MCF 10A (cell line): ENCODE measurements around the gene TMBIM1. TPM values are rescaled to one million over a fixed set of nuclear protein-coding genes. Genes with fewer than 3 reads are reported as not detected.
A peak's percentile ranks its signal among the peaks of the same experiment; 100 is the strongest.

ENCODE experiments used
- BruUV-seq: library from RNA; stranded (reverse); fragments of 400-500 nt; replicated peaks from 2 replicates; lab custom pipeline; 2021; lab: Mats Ljungman, UMichigan
- CTCF ChIA-PET: fragments of 300-600 bp; sonication (Branson Sonifier 250); formaldehyde crosslinking; extraction: SDS; loops from one replicate; lab custom pipeline; 2021; ENCODE audit warnings: antibody characterized with exemption, inconsistent platforms; lab: Yijun Ruan, JAX
- POLR2A ChIA-PET: fragments of 300-600, 350-650 bp; sonication (Branson Sonifier 250); formaldehyde crosslinking; extraction: SDS; loops from one replicate; lab custom pipeline; 2020; ENCODE audit warnings: antibody characterized with exemption, inconsistent platforms; lab: Yijun Ruan, JAX
- DNase-seq: peaks from one replicate; pipeline ENCODE4 v3.0.0-alpha.2; 2018; ENCODE audit not compliant: unreplicated experiment
- H3K27ac Mint-ChIP-seq: one replicate; pipeline ENCODE4 v1.8.0; 2022; ENCODE audit warnings: mild to moderate bottlenecking, low read depth, mixed read lengths; ENCODE audit not compliant: unreplicated experiment
- H3K27me3 Mint-ChIP-seq: one replicate; pipeline ENCODE4 v1.8.0; 2022; ENCODE audit warnings: mixed read lengths; ENCODE audit not compliant: insufficient read depth, unreplicated experiment
- H3K36me3 Mint-ChIP-seq: one replicate; pipeline ENCODE4 v1.8.0; 2022; ENCODE audit warnings: mild to moderate bottlenecking, moderate library complexity, mixed read lengths; ENCODE audit not compliant: insufficient read depth, unreplicated experiment
- H3K4me1 Mint-ChIP-seq: one replicate; pipeline ENCODE4 v1.8.0; 2022; ENCODE audit warnings: mixed read lengths; ENCODE audit not compliant: insufficient read depth, unreplicated experiment
- H3K4me3 Mint-ChIP-seq: one replicate; pipeline ENCODE4 v1.8.0; 2022; ENCODE audit warnings: mild to moderate bottlenecking, moderate library complexity, mixed read lengths; ENCODE audit not compliant: unreplicated experiment
- H3K9me3 Mint-ChIP-seq: one replicate; pipeline ENCODE4 v1.8.0; 2022; ENCODE audit warnings: mixed read lengths; ENCODE audit not compliant: unreplicated experiment
- intact Hi-C: fragments of 100-400 bp; cut with micrococcal nuclease; formaldehyde crosslinking; loops from 2 replicates; pipeline ENCODE4 v1.14.1; 2022
- total RNA-seq: library from RNA; stranded (reverse); gene quantifications from 2 replicates; pipeline ENCODE4 v1.2.3, GENCODE V29; 2022
- TF ChIP-seq, protein P1 (sequence below): fragments of 200-600 bp; IDR thresholded peaks from one replicate; pipeline ENCODE4 v1.8.0; 2022; ENCODE audit warnings: antibody characterized with exemption, mild to moderate bottlenecking; ENCODE audit not compliant: unreplicated experiment

The TMBIM1 gene
- total RNA-seq, 1 experiment from 2014 or later: 107 TPM

DNA sequence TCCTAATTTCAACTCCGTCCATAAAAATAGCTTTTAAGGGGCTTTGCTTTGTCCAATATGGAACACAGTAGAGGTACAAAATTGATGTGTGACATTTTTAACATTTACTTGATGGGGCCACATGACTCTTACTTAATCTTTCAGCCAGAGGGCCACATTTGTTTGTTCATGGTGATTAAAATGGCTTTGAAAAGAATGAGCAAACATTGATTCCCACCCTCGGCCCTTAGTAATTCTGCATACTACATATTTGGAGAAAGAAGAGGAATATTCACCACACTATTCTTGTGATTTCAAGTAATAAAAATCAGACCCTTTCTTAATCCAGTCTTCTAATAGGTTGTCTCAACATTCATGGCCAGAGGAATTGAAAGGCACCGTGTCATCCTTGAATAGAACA, 57.8 kb downstream of the TMBIM1 start:
- Mint-ChIP-seq H3K27me3 (no peaks in the 10 kb centered on the region), H3K27ac (no peak overlapping the region), H3K4me1 (peaks cover 10% of the 10 kb centered on the region), H3K4me3 (no peak overlapping the region), H3K36me3 (peaks cover 97% of the 10 kb centered on the region), H3K9me3 (no peaks in the 10 kb centered on the region)
- CTCF ChIA-PET: interaction anchor here (0.7 to 1.6 kb wide), 2 partner anchors 22 to 36 kb away, joined by 3 to 4 read pairs; partner anchors contain the start of genes AAMP and PNKD
- BruUV-seq: no TSS peak
- POLR2A ChIA-PET: interaction anchor here (1.0 to 3.2 kb wide), 7 partner anchors 8 to 81 kb away, joined by 3 to 15 read pairs (median 5); partner anchors contain the start of genes AAMP, ARPC2 and PNKD
- intact Hi-C loops: no loop called here
- TF ChIP-seq, protein P1, sequence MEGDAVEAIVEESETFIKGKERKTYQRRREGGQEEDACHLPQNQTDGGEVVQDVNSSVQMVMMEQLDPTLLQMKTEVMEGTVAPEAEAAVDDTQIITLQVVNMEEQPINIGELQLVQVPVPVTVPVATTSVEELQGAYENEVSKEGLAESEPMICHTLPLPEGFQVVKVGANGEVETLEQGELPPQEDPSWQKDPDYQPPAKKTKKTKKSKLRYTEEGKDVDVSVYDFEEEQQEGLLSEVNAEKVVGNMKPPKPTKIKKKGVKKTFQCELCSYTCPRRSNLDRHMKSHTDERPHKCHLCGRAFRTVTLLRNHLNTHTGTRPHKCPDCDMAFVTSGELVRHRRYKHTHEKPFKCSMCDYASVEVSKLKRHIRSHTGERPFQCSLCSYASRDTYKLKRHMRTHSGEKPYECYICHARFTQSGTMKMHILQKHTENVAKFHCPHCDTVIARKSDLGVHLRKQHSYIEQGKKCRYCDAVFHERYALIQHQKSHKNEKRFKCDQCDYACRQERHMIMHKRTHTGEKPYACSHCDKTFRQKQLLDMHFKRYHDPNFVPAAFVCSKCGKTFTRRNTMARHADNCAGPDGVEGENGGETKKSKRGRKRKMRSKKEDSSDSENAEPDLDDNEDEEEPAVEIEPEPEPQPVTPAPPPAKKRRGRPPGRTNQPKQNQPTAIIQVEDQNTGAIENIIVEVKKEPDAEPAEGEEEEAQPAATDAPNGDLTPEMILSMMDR: no peak
- no peak for DNase-seq

DNA sequence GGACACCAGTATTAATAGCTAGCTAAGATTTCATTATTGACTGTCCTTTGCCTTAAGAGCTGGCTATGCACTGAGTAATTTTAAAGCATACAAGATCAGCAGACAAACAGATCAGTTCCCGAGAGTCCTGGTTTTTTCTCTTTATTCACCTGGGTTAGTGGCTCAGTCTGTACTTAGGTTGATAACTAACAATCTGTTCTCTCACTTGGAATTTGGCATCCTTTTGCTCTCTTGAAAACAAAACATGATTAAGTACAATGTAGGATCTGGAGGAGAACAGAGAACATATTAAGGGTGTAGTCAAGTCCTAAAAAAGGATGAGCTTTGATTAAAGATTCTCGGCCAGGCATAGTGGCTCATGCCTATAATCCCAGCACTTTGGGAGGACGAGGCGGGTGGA, 58.8 kb downstream of the TMBIM1 start:
- H3K27ac Mint-ChIP-seq: no peak overlapping the region
- peaks cover 16% of the 10 kb centered on the region for H3K4me1 Mint-ChIP-seq
- POLR2A ChIA-PET: interaction anchor here (0.8 to 3.2 kb wide), 7 partner anchors 9 to 46 kb away, joined by 3 to 15 read pairs (median 4); partner anchors contain the start of genes AAMP, ARPC2 and PNKD
- H3K4me3 Mint-ChIP-seq: no peak overlapping the region
- intact Hi-C loops: no loop called here
- peaks cover 94% of the 10 kb centered on the region for H3K36me3 Mint-ChIP-seq
- TF ChIP-seq, protein P1: no peak
- H3K27me3 Mint-ChIP-seq: no peaks in the 10 kb centered on the region
- no peak for DNase-seq
- BruUV-seq: no TSS peak
- CTCF ChIA-PET: interaction anchor here (1.0 to 1.6 kb wide), 2 partner anchors 23 to 37 kb away, joined by 4 read pairs; partner anchors contain the start of genes AAMP and PNKD
- H3K9me3 Mint-ChIP-seq: no peaks in the 10 kb centered on the region

DNA sequence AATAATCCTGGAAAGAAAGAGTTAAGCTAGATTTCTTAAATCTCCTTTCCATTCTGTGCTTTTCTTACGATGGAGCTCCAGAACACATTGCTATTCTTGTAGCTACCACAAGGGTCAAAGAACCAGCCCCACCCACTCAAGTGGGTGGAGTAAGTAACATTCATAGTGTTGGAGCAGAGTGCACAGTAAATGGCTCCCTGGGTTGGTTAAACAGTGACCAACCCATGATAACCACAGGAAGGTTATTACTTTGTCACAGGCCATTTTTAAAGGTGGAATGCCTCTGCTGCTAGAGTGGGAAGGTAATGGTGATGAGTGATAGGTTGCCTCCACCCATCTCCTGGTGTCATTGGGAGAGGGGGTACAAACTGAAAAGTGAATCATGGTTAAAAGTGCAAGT, 61.4 kb downstream of the TMBIM1 start:
- Mint-ChIP-seq H3K27ac (no peak overlapping the region), H3K27me3 (no peaks in the 10 kb centered on the region), H3K4me3 (no peak overlapping the region), H3K9me3 (no peaks in the 10 kb centered on the region), H3K4me1 (peaks cover 16% of the 10 kb centered on the region), H3K36me3 (peaks cover 96% of the 10 kb centered on the region)
- TF ChIP-seq, protein P1: no peak
- POLR2A ChIA-PET: interaction anchor here (1.2 to 7.8 kb wide), 2 partner anchors 12 to 16 kb away, joined by 3 to 171 read pairs; partner anchors contain the start of gene ARPC2
- DNase-seq: peak; percentile 39
- CTCF ChIA-PET: interaction anchor here (0.6 to 1.3 kb wide), 6 partner anchors 13 to 398 kb away, joined by 3 to 6 read pairs (median 3); no protein-coding TSS in a partner anchor
- intact Hi-C loops: no loop called here
- no TSS peak for BruUV-seq

DNA sequence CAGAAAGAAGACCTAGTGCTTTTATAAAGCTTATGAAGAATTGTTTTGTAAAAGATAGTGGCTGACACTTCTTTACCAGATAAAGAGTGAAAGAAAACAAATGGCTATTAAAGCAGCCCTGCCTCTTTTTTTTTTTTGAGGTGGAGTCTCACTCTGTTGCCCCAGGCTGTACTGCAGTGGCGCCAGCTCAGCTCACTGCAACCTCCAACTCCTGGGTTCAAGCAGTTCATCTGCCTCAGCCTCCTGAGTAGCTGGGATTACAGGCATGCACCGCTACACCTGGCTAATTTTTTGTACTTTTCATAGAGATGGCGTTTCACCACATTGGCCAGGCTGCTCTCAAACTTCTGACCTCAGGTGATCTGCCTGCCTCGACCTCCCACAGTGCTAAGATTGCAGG, 62.5 kb downstream of the TMBIM1 start:
- Mint-ChIP-seq H3K4me1 (peaks cover 21% of the 10 kb centered on the region), H3K27ac (no peak overlapping the region), H3K27me3 (no peaks in the 10 kb centered on the region), H3K9me3 (no peaks in the 10 kb centered on the region), H3K36me3 (peaks cover 95% of the 10 kb centered on the region), H3K4me3 (no peak overlapping the region)
- peak; percentile 84 for DNase-seq
- intact Hi-C loops: no loop called here
- ChIA-PET POLR2A (interaction anchor here (0.6 to 7.8 kb wide), 14 partner anchors 8 to 1732 kb away, joined by 3 to 171 read pairs (median 4); partner anchors contain the start of genes AAMP, ARPC2 and PNKD), CTCF (interaction anchor here (0.6 to 2.5 kb wide), 11 partner anchors 8 to 47 kb away, joined by 3 to 15 read pairs (median 4); partner anchors contain the start of genes AAMP and PNKD)
- TF ChIP-seq, protein P1: no peak
- no TSS peak for BruUV-seq
